GM21619 (cell line): Measurements from ENCODE around the gene SYT5.
"Not testable (repeated sequence)": the region's sequence is repeated elsewhere in the genome, so short reads cannot be mapped to it uniquely, and the experiment has no call there.

ENCODE experiments used
- ATAC-seq: cut with Tn5 transposase; IDR thresholded peaks from one replicate; pipeline ENCODE4 v1.9.1; 2021; ENCODE audit not compliant: unreplicated experiment

Gene SYT5

GRCh38 chr19:55208880-55209692 is 29.0 kb upstream of the SYT5 start, which contains the start of gene PTPRH:
TSS of gene PTPRH (minus strand) at chr19:55209501. CDS start at chr19:55209433, 68 bp downstream.
- no peak for ATAC-seq

- no peak for ATAC-seq
Measured at GRCh38 chr19:55206664-55207500, 26.8 kb upstream of the SYT5 start.

- not testable (repeated sequence) for ATAC-seq
Measured at GRCh38 chr19:55202199-55202598, 22.1 kb upstream of the SYT5 start.

GRCh38 chr19:55199620-55200204 is 19.6 kb upstream of the SYT5 start:
- ATAC-seq = no peak

GRCh38 chr19:55198651-55199050 is 18.6 kb upstream of the SYT5 start:
- ATAC-seq = no peak

GRCh38 chr19:55197528-55197927 is 17.4 kb upstream of the SYT5 start:
- ATAC-seq = no peak

DNA sequence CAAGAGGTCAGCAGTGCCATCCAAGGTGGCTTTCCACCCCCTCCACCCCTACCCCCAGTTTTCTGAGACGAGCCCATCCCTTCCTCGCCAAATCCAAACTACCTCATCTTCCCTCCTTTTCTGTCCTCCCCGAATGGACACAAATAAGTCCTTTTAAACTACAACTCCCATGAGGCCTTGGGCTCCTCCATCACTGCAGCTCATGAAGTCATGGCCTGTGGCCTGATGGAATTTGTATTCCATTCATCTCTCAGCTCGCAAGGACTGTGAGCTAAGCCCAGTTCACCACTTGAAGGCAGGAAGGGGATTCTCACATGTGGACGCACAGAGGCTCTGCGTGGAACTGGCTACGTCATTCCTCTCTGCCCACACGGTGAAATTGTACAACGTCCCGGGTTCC is 16.7 kb upstream of the SYT5 start:
- ATAC-seq = no peak

DNA sequence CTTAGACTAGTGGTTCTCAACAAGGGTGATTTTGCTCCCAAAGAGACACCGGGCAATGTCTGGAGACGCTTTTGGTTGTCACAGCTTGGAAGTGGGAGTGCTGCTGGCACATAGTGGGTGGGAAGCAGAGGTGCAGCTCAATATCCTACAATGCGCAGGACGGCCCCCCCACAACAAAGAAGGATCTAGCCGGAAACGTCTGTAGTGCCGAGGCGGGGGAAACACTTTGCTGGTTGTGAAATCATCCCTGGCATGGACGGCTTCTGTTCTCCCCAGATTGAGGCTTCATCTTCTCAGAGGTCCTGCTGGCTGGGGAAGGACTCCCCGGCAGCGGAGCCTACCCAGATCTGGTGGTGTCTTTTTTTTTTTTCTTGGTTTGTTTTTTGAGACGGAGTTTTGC is 13.4 kb upstream of the SYT5 start:
- ATAC-seq = no peak

DNA sequence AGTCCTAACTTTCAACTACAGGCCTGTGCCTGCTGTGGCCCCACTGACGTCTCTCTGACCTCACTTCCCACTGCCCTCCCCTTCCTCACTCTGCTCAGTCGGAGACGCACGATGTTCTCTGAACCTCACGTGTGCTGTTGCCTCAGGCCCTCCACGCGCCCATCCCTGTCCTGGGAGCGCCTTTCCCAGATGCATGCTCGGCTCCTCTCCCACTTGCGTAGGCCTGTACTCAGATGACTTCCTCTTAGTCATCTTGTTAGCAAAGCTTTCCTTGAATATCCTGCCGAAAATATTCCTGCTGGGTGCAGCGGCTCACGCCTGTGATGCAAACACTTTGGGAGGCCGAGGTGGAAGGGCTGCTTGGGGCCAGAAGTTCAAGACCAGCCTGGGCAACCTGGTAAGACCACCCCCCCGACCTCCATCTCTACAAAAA is 9.3 kb upstream of the SYT5 start:
- no peak for ATAC-seq

GRCh38 chr19:55188625-55189024 is 8.5 kb upstream of the SYT5 start:
- no peak for ATAC-seq

DNA sequence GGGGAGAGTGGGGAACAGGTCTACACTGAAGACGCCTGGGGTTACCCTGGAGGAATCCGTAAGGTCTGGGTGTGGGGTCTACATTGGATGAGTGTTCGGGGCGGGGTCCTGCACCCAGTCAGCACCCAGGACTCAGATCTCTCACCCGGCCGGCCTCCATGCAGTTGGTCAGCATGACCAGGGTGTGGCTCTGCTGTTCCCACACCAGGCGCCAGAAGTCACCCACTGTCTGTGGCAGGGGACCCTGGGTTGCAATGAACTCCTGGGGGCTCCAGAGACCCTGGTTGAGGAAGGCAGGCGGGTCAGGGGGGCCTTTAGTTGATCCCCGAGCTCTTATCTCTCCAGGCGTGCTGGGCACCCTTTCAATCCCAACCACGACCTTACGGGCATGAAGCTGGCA is 6.0 kb upstream of the SYT5 start:
- no peak for ATAC-seq

DNA sequence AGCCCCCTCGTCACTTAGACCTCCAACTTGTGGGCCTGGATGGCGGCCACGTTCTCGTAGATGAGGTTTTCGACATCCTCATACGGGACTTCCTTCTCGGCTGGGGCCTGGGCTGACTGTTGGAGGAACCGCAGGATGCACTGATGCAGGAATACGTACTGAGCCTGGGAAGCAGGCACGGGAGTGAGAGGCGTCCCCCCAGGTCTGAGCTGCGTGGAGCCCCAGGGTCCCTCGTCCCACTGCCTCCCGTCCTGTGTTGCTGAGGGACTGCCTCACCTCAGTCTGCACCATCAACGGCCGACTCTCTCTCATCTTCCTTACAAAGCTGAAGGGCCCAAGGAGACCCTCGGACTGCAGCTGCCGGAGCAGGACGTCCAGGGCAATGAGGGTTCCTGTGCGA is 1.7 kb upstream of the SYT5 start:
- ATAC-seq = no peak

DNA sequence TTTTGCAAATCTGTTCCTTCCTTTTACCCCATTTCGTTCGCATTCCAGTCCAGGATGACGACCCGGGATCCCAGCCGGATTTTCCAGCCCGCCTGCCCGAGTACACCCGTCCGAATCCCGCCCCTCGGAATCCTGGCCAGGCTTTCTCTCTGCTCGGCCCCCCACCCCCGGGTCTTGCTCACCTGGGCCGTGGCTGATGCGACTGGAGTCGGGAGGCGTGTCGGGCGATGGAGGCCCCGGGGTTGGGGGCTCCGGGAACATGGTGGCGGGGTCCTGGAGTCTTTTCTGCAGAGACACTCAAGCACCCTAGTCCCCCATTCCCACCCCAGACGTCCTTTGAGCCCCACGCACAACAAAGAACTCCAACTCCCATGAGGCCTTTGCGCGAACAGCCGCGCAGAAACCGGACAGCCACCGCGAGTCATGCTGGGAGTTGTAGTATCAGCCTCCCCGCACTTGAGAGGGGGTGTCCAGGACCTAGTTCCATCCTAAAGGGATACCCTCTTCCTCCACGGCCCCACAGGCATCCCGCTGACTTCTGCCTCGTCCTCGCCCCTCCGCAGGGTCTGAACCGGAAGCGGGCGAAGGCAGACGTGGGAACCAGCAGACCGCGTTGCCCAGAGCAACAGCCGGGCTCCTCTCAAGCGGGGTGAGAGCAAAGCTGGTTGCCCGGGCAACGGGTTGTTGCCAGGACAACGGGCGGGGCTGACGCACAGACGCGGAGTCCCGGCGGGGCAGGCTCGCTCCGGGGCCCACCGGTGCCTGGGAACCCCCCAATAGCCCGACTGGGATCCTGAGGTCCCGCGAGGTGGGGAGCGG is 1.1 kb downstream of the SYT5 start:
- ATAC-seq = peak; percentile 69

DNA sequence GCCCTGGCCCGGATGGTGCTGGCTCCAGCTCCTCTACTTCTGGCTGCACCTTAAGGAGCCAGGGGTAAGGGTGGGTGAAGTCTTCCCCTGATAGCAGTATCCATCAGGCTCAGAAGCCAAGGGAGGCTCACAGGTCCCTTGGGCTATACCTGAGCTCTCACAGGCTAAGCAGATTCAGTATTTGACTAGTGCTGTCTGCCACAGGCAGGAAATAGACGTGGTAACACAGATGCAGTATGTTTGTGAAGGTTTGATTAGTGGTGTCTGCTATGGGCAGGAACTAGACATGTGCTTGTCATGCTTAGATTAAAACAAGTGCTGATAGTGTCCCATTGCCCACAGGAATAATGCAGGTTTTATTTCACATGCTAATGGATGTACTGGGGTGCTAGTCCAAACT is 4.0 kb downstream of the SYT5 start:
- no peak for ATAC-seq

- ATAC-seq = no peak
Measured at GRCh38 chr19:55175117-55175867, 4.8 kb downstream of the SYT5 start.

- ATAC-seq = no peak
Measured at GRCh38 chr19:55174425-55175116, 5.5 kb downstream of the SYT5 start.

GRCh38 chr19:55173714-55174409 is 6.2 kb downstream of the SYT5 start:
- no peak for ATAC-seq

DNA sequence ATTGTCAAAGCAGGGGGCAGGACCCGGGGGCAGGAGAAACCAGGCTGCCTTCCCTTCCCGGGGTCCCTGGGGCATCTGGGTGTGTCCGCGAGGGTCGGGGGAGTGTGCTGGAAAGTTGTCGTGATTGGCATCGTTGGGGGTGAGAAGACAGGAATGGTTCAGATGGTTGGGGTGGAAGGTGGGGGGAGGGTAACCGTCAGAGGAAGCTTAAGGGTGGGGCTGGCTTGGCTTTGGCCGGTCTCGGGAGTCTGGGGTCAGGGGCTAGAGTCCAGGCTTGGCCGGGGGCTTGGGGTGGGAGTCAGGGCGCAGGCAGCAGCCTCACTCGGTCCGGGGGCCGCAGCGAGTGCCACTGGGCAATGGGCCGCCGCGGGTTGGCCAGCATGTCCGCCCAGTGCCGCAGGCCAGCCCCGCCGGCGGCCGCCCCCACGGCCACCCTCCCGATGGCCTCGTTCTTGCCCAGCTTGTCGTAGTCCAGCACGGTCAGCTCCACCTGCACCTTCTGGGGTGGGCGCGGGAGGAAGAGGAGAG is 6.8 kb downstream of the SYT5 start:
- no peak for ATAC-seq

- ATAC-seq = no peak
Measured at GRCh38 chr19:55172741-55173140, 7.3 kb downstream of the SYT5 start.
